HG03064 (cell line): ENCODE measurements around the gene FAM170B.

Experiments
- ATAC-seq: cut with Tn5 transposase; IDR thresholded peaks from one replicate; pipeline ENCODE4 v1.9.1; 2021; ENCODE audit warnings: low read depth; ENCODE audit not compliant: unreplicated experiment

The FAM170B gene

DNA sequence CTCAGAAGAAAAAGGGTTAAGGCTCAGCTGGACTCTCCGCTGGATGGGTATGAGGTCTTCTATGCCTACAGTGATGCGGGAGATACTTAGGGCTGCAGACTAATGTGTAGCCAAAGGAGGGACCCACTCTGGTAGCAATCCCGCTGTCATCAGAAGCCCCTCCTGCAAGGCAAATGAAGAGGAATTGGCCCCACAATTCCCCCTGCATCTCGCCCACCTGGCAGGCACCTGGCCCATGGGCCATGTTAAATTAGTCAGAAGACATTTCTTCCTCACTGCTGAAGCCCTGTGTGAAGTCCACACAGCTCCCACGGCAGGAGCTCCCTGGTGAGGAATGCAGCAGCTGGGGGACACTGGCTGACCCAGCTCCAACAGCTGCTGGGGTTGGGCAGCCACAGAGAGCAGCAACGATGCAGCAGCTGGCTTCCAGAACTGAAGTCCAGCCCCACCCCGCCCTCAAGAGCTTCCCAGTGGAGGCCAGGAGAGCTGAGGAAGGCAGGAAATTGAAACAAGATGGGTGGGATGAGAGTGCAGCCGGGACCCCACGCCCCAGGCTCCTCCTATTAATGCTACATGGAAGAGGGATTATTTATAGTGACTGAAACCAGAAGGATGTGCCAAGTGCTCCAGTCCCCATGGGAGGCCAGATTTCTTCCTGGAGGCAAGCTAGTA, 24.0 kb downstream of the FAM170B start:
- ATAC-seq = no peak

DNA sequence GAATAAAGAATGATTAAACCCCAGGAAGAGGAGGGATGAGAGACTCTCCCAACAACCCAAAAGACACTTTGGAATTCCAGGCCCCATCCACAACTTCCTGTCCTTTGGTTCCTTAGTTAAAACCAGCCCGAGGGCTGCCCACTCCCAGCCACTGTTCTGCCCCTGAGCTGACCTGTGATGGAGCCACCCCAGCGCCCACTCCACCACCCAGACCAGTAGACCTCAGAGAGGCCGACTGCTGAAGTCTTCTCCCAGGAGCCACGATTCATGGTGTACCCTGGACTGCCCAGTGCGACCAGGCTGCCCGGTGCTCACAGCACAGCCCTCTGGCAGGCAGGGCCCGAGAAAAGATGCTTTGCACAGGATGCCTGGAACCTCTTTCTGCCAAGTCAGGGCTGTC, 25.2 kb downstream of the FAM170B start:
- ATAC-seq = no peak

GRCh38 chr10:49107887-49108267, 25.9 kb downstream of the FAM170B start:
- no peak for ATAC-seq

- no peak for ATAC-seq
These were observed 26.5 kb downstream of the FAM170B start for GRCh38 chr10:49107111-49107886.

- ATAC-seq = no peak
These were observed 27.4 kb downstream of the FAM170B start for GRCh38 chr10:49106451-49106850.

DNA sequence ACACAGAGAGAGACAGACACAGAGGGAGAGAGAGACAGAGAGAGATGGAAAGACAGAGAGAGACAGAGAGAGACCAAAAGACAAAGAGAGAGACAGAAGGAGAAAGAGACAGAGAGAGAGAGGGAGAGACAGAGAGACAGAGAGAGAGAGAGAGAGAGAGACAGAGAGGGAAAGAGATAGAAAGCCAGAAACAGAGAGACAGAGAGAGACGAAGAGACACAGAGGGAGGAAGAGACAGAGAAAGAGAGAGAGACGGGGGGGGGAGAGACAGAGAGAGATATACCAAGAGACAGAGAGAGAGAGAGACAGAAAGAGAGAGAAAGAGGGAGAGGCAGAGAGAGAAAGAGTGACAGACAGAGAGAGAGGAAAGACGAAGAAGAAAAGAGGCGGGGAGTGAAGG, 28.7 kb downstream of the FAM170B start:
- ATAC-seq = no peak

GRCh38 chr10:49104323-49104722, 29.5 kb downstream of the FAM170B start:
- ATAC-seq = no peak

DNA sequence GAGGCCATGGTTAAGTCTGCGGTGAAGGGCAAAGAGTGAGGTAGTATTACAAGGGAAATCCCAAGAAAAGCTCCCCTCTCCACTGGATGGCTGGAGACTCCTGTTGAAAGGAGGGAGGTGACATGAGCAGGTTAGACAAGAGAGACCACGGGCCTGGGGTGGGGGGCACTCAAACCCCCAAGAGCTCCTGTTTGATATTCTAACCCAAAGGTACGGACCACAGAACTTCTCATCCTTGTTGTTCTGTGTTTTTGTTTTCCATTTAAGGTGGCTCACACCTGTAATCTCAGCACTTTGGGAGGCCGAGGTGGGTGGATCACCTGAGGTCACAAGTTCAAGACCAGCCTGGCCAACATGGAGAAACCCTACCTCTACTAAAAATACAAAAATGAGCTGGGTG, 30.1 kb downstream of the FAM170B start:
- no peak for ATAC-seq

DNA sequence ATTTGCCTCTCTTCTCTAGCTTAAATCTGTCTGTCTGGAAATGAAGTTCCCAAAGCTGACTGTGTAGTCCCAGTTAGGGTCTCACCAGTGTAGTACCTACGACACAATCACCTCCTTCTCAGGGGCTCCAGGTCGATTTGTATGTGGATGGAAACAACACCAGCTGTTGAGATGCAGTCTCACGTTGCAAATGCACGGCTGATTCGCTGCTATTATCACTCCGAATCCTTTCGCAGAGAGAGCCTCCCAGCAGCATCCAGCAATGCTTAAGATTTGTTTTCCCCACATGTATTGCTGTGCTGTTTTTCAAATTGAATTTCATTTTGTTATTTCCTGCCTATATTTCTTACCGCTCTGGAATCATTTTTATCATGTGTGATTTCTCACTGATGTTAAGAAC, 34.8 kb downstream of the FAM170B start:
- ATAC-seq = no peak

- no peak for ATAC-seq
These were observed 36.9 kb downstream of the FAM170B start for GRCh38 chr10:49096890-49097445.

- ATAC-seq = no peak
These were observed 39.2 kb downstream of the FAM170B start for GRCh38 chr10:49094646-49095045.

- ATAC-seq = no peak
These were observed 39.9 kb downstream of the FAM170B start for GRCh38 chr10:49093922-49094321.

GRCh38 chr10:49092477-49092876, 41.3 kb downstream of the FAM170B start:
- ATAC-seq = no peak

GRCh38 chr10:49091450-49092210, 42.2 kb downstream of the FAM170B start:
- ATAC-seq = no peak

DNA sequence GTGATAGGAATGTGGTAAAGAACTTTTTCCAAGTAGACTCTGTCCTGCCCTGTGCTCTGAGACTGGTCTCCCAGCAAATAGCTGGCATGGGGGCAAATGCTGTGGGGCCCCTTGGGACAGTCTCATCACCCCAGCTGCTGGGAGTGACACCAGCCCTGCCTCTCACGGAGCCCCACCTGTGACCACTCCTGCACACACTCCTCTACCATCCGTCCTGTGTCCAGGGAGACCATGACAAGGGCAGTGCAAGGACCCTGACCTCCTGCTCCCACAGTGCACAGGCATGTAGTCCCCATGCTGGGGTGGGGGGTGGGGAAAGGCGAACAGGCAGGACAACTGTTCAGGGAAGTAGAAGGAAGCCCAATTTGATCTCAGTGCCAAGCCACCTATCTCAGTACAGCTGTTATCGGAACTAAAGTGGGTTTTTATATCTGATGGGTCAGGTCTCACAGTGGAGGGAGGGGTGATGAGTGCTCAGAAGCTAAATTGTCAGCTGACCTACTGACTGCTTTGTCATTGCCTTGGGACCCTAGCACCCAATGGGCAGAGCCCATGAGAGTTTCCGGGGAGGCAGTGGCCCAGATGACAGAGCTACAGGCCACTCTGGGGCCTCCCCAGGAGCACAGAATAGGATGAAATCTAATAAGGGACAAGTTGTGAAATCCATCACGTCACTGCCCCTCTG, 43.0 kb downstream of the FAM170B start:
- no peak for ATAC-seq

GRCh38 chr10:49090189-49090575, 43.6 kb downstream of the FAM170B start:
- no peak for ATAC-seq

DNA sequence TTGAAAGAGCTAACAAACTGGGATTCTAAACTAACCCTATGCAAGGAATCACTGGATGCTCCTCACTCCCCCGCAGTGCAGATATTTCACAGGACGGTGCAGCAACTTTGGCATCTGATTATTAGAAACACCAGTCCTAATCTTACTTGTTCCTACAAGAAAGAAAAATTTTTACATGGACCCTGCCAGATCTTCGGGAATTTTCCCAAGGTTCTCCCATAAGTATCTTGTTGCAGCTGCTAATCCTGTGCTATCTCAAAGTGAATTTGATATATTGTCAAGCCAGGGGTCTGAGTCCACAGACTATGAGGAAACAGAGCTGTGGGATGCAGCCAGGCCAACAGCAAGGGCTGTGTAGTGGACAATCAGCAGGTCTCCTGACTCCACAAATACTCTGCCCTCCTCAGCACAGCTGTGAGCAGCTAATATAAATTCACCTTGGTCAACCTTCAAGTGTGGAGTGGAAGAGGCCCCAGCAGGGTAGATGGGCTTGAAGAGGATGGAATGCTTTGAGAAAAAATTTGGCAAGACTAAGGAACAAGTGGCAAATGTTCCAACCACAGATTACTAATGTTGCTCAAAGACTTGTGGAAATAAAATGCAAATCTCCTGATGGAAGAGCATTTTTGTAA, 44.1 kb downstream of the FAM170B start:
- no peak for ATAC-seq

- no peak for ATAC-seq
These were observed 44.7 kb downstream of the FAM170B start for GRCh38 chr10:49089152-49089551.

DNA sequence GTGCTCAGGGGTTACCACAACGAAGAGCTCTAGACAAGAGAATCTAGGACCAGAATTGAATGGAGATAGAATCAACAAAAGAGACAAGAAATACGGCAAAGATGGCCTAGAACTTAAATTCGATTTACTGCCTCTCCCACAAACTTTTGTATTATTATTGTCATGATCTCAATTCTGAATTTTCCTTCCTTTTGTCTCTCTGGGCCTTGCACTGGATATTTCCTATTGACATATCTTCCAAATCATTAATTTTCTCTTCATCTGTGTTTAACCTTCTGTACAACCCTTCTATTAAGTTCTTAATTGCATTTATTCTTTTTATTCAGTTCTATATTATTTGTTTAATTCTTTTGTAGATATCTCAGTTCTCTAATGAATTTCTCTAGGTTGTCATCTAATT, 46.9 kb downstream of the FAM170B start:
- ATAC-seq = no peak

- no peak for ATAC-seq
These were observed 50.6 kb downstream of the FAM170B start for GRCh38 chr10:49083261-49083660.
